IPS-18c (cell line): ENCODE results near the gene ACTL7B.
"Not testable (repeated sequence)": the region's sequence is repeated elsewhere in the genome, so short reads cannot be mapped to it uniquely, and the experiment has no call there.

Experiments used
- H3K4me3 ChIP-seq: 2 replicates; pipeline ENCODE4 v1.7.0; 2013; ENCODE audit warnings: low read depth, mild to moderate bottlenecking, low read length, moderate library complexity; ENCODE audit not compliant: insufficient read depth
- H3K9me3 ChIP-seq: one replicate; pipeline ENCODE4 v1.6.1; 2013; ENCODE audit warnings: mild to moderate bottlenecking, low read length, moderate library complexity; ENCODE audit not compliant: control insufficient read depth, insufficient read depth

The ACTL7B gene

GRCh38 chr9:108854641-108855528 lies 901 bp downstream of the ACTL7B start:
- no peak overlapping the region for H3K4me3 ChIP-seq
- no peaks in the 10 kb centered on the region for H3K9me3 ChIP-seq

GRCh38 chr9:108854094-108854493 lies 1.7 kb downstream of the ACTL7B start:
- H3K9me3 ChIP-seq, result no peaks in the 10 kb centered on the region
- H3K4me3 ChIP-seq, result no peak overlapping the region

- H3K4me3 ChIP-seq, result no peak overlapping the region
- H3K9me3 ChIP-seq, result no peaks in the 10 kb centered on the region
These were observed 3.7 kb downstream of the ACTL7B start for GRCh38 chr9:108852079-108852478.

- Histone ChIP-seq H3K9me3 (no peaks in the 10 kb centered on the region), H3K4me3 (no peak overlapping the region)
These were observed 4.6 kb downstream of the ACTL7B start for GRCh38 chr9:108851138-108851537.

GRCh38 chr9:108850293-108850897 lies 5.4 kb downstream of the ACTL7B start:
- H3K9me3 ChIP-seq, result no peaks in the 10 kb centered on the region
- H3K4me3 ChIP-seq, result no peak overlapping the region

GRCh38 chr9:108848296-108848695 lies 7.5 kb downstream of the ACTL7B start:
- not testable (repeated sequence) for H3K9me3 ChIP-seq, H3K4me3 ChIP-seq

- Histone ChIP-seq H3K4me3 (no peak overlapping the region), H3K9me3 (no peaks in the 10 kb centered on the region)
These were observed 9.8 kb downstream of the ACTL7B start for GRCh38 chr9:108845947-108846346.

- Histone ChIP-seq H3K9me3 (no peaks in the 10 kb centered on the region), H3K4me3 (no peak overlapping the region)
These were observed 10.3 kb downstream of the ACTL7B start for GRCh38 chr9:108845507-108845906.

GRCh38 chr9:108844856-108845255 lies 10.9 kb downstream of the ACTL7B start:
- H3K9me3 ChIP-seq, result no peaks in the 10 kb centered on the region

GRCh38 chr9:108844391-108844790 lies 11.4 kb downstream of the ACTL7B start:
- Histone ChIP-seq H3K9me3 (no peaks in the 10 kb centered on the region), H3K4me3 (no peak overlapping the region)

More at GRCh38 chr9:108844856-108845255, 10.9 kb downstream of the ACTL7B start:
- H3K4me3 ChIP-seq, result no peak overlapping the region

GRCh38 chr9:108842610-108843295 lies 13.0 kb downstream of the ACTL7B start:
- Histone ChIP-seq H3K9me3 (no peaks in the 10 kb centered on the region), H3K4me3 (no peak overlapping the region)

GRCh38 chr9:108839561-108839960 lies 16.2 kb downstream of the ACTL7B start:
- H3K9me3 ChIP-seq, H3K4me3 ChIP-seq: not testable (repeated sequence)

GRCh38 chr9:108838017-108838416 lies 17.8 kb downstream of the ACTL7B start:
- H3K4me3 ChIP-seq, result no peak overlapping the region
- H3K9me3 ChIP-seq, result no peaks in the 10 kb centered on the region

- Histone ChIP-seq H3K4me3 (no peak overlapping the region), H3K9me3 (no peaks in the 10 kb centered on the region)
These were observed 18.3 kb downstream of the ACTL7B start for GRCh38 chr9:108837530-108837929.

- Histone ChIP-seq H3K9me3 (no peaks in the 10 kb centered on the region), H3K4me3 (no peak overlapping the region)
These were observed 19.0 kb downstream of the ACTL7B start for GRCh38 chr9:108836781-108837180.

GRCh38 chr9:108836319-108836718 lies 19.5 kb downstream of the ACTL7B start:
- no peaks in the 10 kb centered on the region for H3K9me3 ChIP-seq
- peak overlapping the region; percentile 20; the same call in 1 of the 2 replicates for H3K4me3 ChIP-seq

- no peaks in the 10 kb centered on the region for H3K9me3 ChIP-seq
- H3K4me3 ChIP-seq, result peak overlapping the region; percentile 20; the same call in 1 of the 2 replicates
These were observed 20.0 kb downstream of the ACTL7B start for GRCh38 chr9:108835831-108836230.
